Measurements from ENCODE around the gene HNRNPA1. TPM values are rescaled to one million over a fixed set of nuclear protein-coding genes. Genes with fewer than 3 reads are reported as not detected.

HNRNPA1 gene
- total RNA-seq, 1 experiment from 2014 or later: 1,764 TPM

GRCh38 chr12:54328595-54329337 is 48.2 kb downstream of the HNRNPA1 start:
- POLR2A ChIA-PET (ENCODE audit: low non-redundant PET): no interaction called here

GRCh38 chr12:54329759-54330158 is 49.2 kb downstream of the HNRNPA1 start:
- intact Hi-C loops (cut with micrococcal nuclease; ENCODE audit: unreplicated experiment): no loop called here
- H3K27me3 ChIP-seq (replicated peaks; ENCODE audit: insufficient read depth, low read depth, low read length, poor library complexity): no peaks in the 10 kb centered on the region
- POLR2A ChIA-PET (ENCODE audit: low non-redundant PET): no interaction called here
- peak overlapping the region; percentile 29 for H3K27ac ChIP-seq (ENCODE audit: low read depth, low read length, poor library complexity, severe bottlenecking)
- DNase-seq (ENCODE audit: low spot score): no peak
- peaks cover 6% of the 10 kb centered on the region for H3K4me1 ChIP-seq (ENCODE audit: insufficient read depth, low read length, poor library complexity, severe bottlenecking)
- TF ChIP-seq CTCF (conservative IDR thresholded peaks at IDR 0.05; ENCODE audit: low read depth, low read length) (no peak), EZH2 (IDR thresholded peaks at IDR 0.05; ENCODE audit: borderline replicate concordance, low read depth, low read length, poor library complexity, severe bottlenecking) (no peak)
- no peak overlapping the region for H3K4me3 ChIP-seq (ENCODE audit: low read depth, low read length, poor library complexity, severe bottlenecking)
- H3K36me3 ChIP-seq (ENCODE audit: insufficient read depth, low read length, poor library complexity, severe bottlenecking): peaks cover 6% of the 10 kb centered on the region
- CTCF ChIA-PET: no interaction called here
- H3K9me3 ChIP-seq (ENCODE audit: low read depth, low read length, poor library complexity, severe bottlenecking): no peaks in the 10 kb centered on the region
- no TSS peak for BruUV-seq (replicated peaks)

More at GRCh38 chr12:54328595-54329337, 48.2 kb downstream of the HNRNPA1 start:
- Histone ChIP-seq H3K4me1 (ENCODE audit: insufficient read depth, low read length, poor library complexity, severe bottlenecking) (peaks cover 6% of the 10 kb centered on the region), H3K9me3 (ENCODE audit: low read depth, low read length, poor library complexity, severe bottlenecking) (no peaks in the 10 kb centered on the region), H3K36me3 (ENCODE audit: insufficient read depth, low read length, poor library complexity, severe bottlenecking) (peaks cover 6% of the 10 kb centered on the region), H3K27me3 (replicated peaks; ENCODE audit: insufficient read depth, low read depth, low read length, poor library complexity) (no peaks in the 10 kb centered on the region), H3K27ac (ENCODE audit: low read depth, low read length, poor library complexity, severe bottlenecking) (no peak overlapping the region), H3K4me3 (ENCODE audit: low read depth, low read length, poor library complexity, severe bottlenecking) (no peak overlapping the region)
- DNase-seq (ENCODE audit: low spot score): no peak
- intact Hi-C loops (cut with micrococcal nuclease; ENCODE audit: unreplicated experiment): no loop called here
- CTCF ChIA-PET: interaction anchor here (1.0 kb wide), 1 partner anchor 35 kb away, joined by 3 read pairs; no protein-coding TSS in a partner anchor
- TF ChIP-seq CTCF (conservative IDR thresholded peaks at IDR 0.05; ENCODE audit: low read depth, low read length) (no peak), EZH2 (IDR thresholded peaks at IDR 0.05; ENCODE audit: borderline replicate concordance, low read depth, low read length, poor library complexity, severe bottlenecking) (no peak)
- BruUV-seq (replicated peaks): no TSS peak

GRCh38 chr12:54330442-54330841 is 49.9 kb downstream of the HNRNPA1 start:
- ChIA-PET CTCF (no interaction called here), POLR2A (ENCODE audit: low non-redundant PET) (no interaction called here)
- TF ChIP-seq CTCF (conservative IDR thresholded peaks at IDR 0.05; ENCODE audit: low read depth, low read length): no peak
- no peak for TF ChIP-seq EZH2 (IDR thresholded peaks at IDR 0.05; ENCODE audit: borderline replicate concordance, low read depth, low read length, poor library complexity, severe bottlenecking)
- Histone ChIP-seq H3K4me3 (ENCODE audit: low read depth, low read length, poor library complexity, severe bottlenecking) (no peak overlapping the region), H3K27me3 (replicated peaks; ENCODE audit: insufficient read depth, low read depth, low read length, poor library complexity) (no peaks in the 10 kb centered on the region), H3K36me3 (ENCODE audit: insufficient read depth, low read length, poor library complexity, severe bottlenecking) (peaks cover 6% of the 10 kb centered on the region), H3K9me3 (ENCODE audit: low read depth, low read length, poor library complexity, severe bottlenecking) (no peaks in the 10 kb centered on the region), H3K27ac (ENCODE audit: low read depth, low read length, poor library complexity, severe bottlenecking) (no peak overlapping the region), H3K4me1 (ENCODE audit: insufficient read depth, low read length, poor library complexity, severe bottlenecking) (peaks cover 6% of the 10 kb centered on the region)
- intact Hi-C loops (cut with micrococcal nuclease; ENCODE audit: unreplicated experiment): no loop called here
- BruUV-seq (replicated peaks): no TSS peak
- no peak for DNase-seq (ENCODE audit: low spot score)
